Pancreas (tissue), 10 donors: ENCODE measurements around the gene BCAN. TPM values are rescaled to one million over a fixed set of nuclear protein-coding genes. Genes with fewer than 3 reads are reported as not detected.

ENCODE experiments used
- ATAC-seq, 4 donors: fragments of 200-7000 bp; cut with Tn5 transposase; one replicate each; pipeline versions ENCODE4 v1.8.0 to v1.9.1; 2020; ENCODE audit warnings: mild to moderate bottlenecking in 4 of 4, moderate library complexity in 4 of 4
- DNase-seq, 6 donors: peaks; one replicate each; pipeline ENCODE4 v3.0.0-alpha.2; 2020
- FAIRE-seq: peaks from 2 replicates; lab custom pipeline; 2012; peaks lifted over from hg19 to GRCh38; lab: Jason Lieb, UNC
- H3K27ac ChIP-seq, 4 donors: fragments of 200-600 bp; sonication (generic); 1 replicate in 3 of 4; 2 replicates in 1 of 4; pipeline versions ENCODE4 v1.5.0 to v1.8.0; 2020
- H3K27me3 ChIP-seq, 4 donors: fragments of 200-600 bp; one replicate each; pipeline ENCODE4 v1.8.0; 2021
- H3K36me3 ChIP-seq, 3 donors: fragments of 200-600 bp; sonication (generic) in 1 of 3; one replicate each; pipeline versions ENCODE4 v1.5.0 to v1.8.0; 2020 to 2021
- H3K4me1 ChIP-seq, 3 donors: fragments of 200-600 bp; one replicate each; pipeline ENCODE4 v1.8.0; 2021
- H3K4me3 ChIP-seq, 4 donors: fragments of 200-600 bp; sonication (generic) in 2 of 4; one replicate each; pipeline versions ENCODE4 v1.5.0 to v1.8.0; 2020 to 2021
- H3K9me3 ChIP-seq, 4 donors: fragments of 200-600 bp; one replicate each; pipeline ENCODE4 v1.8.0; 2021
- CTCF ChIP-seq, 4 donors: fragments of 200-600 bp; sonication (generic) in 3 of 4; IDR thresholded peaks; one replicate each; pipeline versions ENCODE4 v1.5.0 to v1.8.0; 2021; ENCODE audit warnings: antibody characterized with exemption in 4 of 4
- WGBS, 2 donors: extraction: QIAGEN DNeasy Blood & Tissue Kit; methylation state at CpG; one replicate each; pipeline ENCODE4 v1.1.7; 2013; 5-methylcytosine and 5-hydroxymethylcytosine counted together
- intact Hi-C, 3 donors: fragments of 100-400 bp; cut with DNase I; formaldehyde crosslinking; loops; one replicate each; pipeline versions ENCODE4 v1.11.1 to v1.14.2; 2022
- polyA plus RNA-seq, 2 donors: library from polyadenylated mRNA; stranded (reverse); fragments of 200-250 nt; gene quantifications; one replicate each; pipeline ENCODE4 v1.2.3, GENCODE V29; 2013
- total RNA-seq, 6 donors: library from RNA; stranded (reverse); fragmentation: NEBNext Ultra II Directional in 4 of 6; extraction: Animal tissue kit (Norgen Biotek cat#: 25700) in 4 of 6; gene quantifications; one replicate each; pipeline versions ENCODE4 v1.2.1 to v1.2.4, GENCODE V29; 2021 to 2023
- donor health status: healthy with polysubstance abuse.
- donor health status: DM: no; HTN: no; CAD: no; lungs with moderate emphysema.
- donor health status: DM: no; HTN: no; CAD: no.
- donor health status: control.
- donor health status: control.
- donor health status: Bipolar disorder and iron deficiency.
- donor health status: DM: yes; HTN: yes; CAD: no.
- donor health status: DM: no; HTN: no; CAD: no.
- donor health status: DM: no; HTN: no; CAD: no.
- donor health status: DM: yes; HTN: yes; CAD: no.

BCAN gene
- total and polyA plus RNA-seq, 8 donors, result 0.12 TPM; not detected in 7

DNA sequence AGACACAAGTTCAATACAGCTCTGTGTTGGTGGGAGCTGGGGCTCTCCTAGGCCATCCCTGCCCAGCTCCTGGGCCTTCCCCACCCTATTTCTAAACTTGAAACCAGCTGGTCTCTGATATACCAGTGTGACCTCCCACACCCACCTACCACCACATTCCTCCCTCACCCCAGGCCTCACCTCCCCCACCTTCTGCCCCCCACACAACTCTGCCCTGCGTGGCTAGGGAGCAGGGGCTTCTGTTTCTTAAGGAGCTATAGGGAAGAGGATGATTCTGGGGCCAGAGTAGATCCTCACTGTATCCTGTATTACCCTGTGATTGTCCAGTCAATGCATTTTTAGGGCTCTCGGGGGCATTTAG, 18.8 kb downstream of the BCAN start:
- ATAC-seq (peak in 3 of 4 donors; percentile 2 to 3 (median 3)), FAIRE-seq (no peak), DNase-seq (peak in 1 of 6 donors; percentile 19)
- peaks cover 0 to 6% (median 0%) of the 10 kb centered on the region in 4 donors for H3K27me3 ChIP-seq
- H3K4me1 ChIP-seq, result peaks cover 5 to 24% (median 10%) of the 10 kb centered on the region in 3 donors
- H3K36me3 ChIP-seq, result no peaks in the 10 kb centered on the region
- H3K9me3 ChIP-seq, result no peaks in the 10 kb centered on the region
- H3K4me3 ChIP-seq, result peak overlapping the region in 1 of 4 donors; percentile 18
- no peak for TF ChIP-seq CTCF (IDR thresholded peaks at IDR 0.05)
- peak overlapping the region in 2 of 4 donors; percentile 39 to 62 for H3K27ac ChIP-seq
- WGBS, 2 donors, result 62 to 63% methylated on average over 2 of the region's 2 CpGs
- intact Hi-C loops, result no loop called here

DNA sequence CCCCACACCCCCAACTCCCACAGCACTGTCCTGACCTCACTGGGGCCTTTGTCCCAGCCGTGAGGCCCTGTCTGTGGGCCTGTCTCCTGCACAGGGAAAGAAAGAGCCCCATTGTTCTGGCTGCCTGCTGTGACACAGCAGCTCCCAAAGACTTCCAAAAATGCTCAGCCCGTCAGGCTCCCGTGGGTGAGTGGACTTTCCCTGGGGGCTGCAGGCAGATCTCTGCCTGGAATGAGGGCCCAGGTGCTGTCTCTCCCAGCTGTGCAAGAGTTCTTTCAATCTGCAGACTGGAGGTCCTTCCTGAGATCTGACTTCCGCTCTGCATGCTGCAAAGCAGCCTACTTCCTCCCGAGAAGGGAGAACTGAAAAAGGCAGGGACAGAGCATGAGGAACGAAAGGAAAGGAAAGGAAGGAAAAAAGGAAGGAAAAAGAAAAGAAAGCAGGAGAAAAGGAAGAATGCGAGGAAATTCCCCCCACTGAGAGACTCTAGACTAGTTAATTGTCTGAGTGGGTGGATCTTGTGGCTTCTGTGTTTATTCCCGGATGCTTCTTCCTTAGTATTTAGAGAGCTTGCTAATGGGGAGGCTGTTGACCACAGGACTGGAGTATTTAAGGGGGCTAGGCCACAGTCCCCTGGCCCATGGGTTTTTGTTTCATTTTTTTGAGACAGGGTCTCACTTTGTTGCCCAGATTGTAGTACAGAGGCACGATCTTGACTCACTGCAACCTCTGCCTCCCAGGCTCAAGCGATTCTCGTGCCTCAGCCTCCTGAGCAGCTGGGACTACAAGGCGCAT, 20.3 kb downstream of the BCAN start:
- TF ChIP-seq CTCF (IDR thresholded peaks at IDR 0.05), result no peak
- H3K27ac ChIP-seq, result peak overlapping the region in 2 of 4 donors; percentile 40 to 62
- 58 to 67% methylated on average over 12 of the region's 12 CpGs for WGBS, 2 donors
- peak in 1 of 6 donors; percentile 3 for DNase-seq
- H3K4me3 ChIP-seq, result no peak overlapping the region
- no peak for FAIRE-seq
- H3K4me1 ChIP-seq, result peaks cover 5 to 22% (median 8%) of the 10 kb centered on the region in 3 donors
- no peaks in the 10 kb centered on the region for H3K9me3 ChIP-seq
- no peak for ATAC-seq
- intact Hi-C loops, result no loop called here
- H3K36me3 ChIP-seq, result no peaks in the 10 kb centered on the region
- H3K27me3 ChIP-seq, result no peaks in the 10 kb centered on the region

GRCh38 chr1:156662800-156663055, 20.8 kb downstream of the BCAN start:
- FAIRE-seq, result no peak
- H3K9me3 ChIP-seq, result no peaks in the 10 kb centered on the region
- no peaks in the 10 kb centered on the region for H3K27me3 ChIP-seq
- H3K4me1 ChIP-seq, result peaks cover 5 to 16% (median 6%) of the 10 kb centered on the region in 3 donors
- no peak for DNase-seq
- intact Hi-C loops, result no loop called here
- no peak overlapping the region for H3K4me3 ChIP-seq
- ATAC-seq, result no peak
- TF ChIP-seq CTCF (IDR thresholded peaks at IDR 0.05), result no peak
- peak overlapping the region in 1 of 4 donors; percentile 62 for H3K27ac ChIP-seq
- H3K36me3 ChIP-seq, result no peaks in the 10 kb centered on the region
- 82 to 93% methylated on average over 5 of the region's 5 CpGs for WGBS, 2 donors

GRCh38 chr1:156663178-156663577, 21.3 kb downstream of the BCAN start:
- Histone ChIP-seq H3K36me3 (no peaks in the 10 kb centered on the region), H3K27me3 (no peaks in the 10 kb centered on the region), H3K27ac (no peak overlapping the region), H3K4me1 (peaks cover 5 to 16% (median 6%) of the 10 kb centered on the region in 3 donors), H3K4me3 (no peak overlapping the region), H3K9me3 (no peaks in the 10 kb centered on the region)
- ATAC-seq, result no peak
- intact Hi-C loops, result no loop called here
- no peak for TF ChIP-seq CTCF (IDR thresholded peaks at IDR 0.05)
- WGBS, 2 donors, result 35 to 54% methylated on average over 5 of the region's 5 CpGs
- DNase-seq, result no peak
- no peak for FAIRE-seq
